Posterior vena cava (tissue), 2 donors: ENCODE results near the gene PTPRT. TPM values are rescaled to one million over a fixed set of nuclear protein-coding genes. Genes with fewer than 3 reads are reported as not detected.
"Not testable (repeated sequence)": the region's sequence is repeated elsewhere in the genome, so short reads cannot be mapped to it uniquely, and the experiment has no call there.

ENCODE experiments used
- DNase-seq: peaks from one replicate; pipeline ENCODE4 v3.0.0-alpha.2; 2020; ENCODE audit warnings: low spot score
- intact Hi-C, 2 donors: fragments of 100-400 bp; cut with DNase I; formaldehyde crosslinking; loops; one replicate each; pipeline versions ENCODE4 v1.14.1 to v1.14.2; 2022 to 2023
- total RNA-seq, 2 donors: library from RNA; stranded (reverse); fragmentation: NEBNext Ultra II Directional; extraction: Animal tissue kit (Norgen Biotek cat#: 25700); gene quantifications; one replicate each; pipeline ENCODE4 v1.2.1, GENCODE V29; 2021
- donor health status: DM: yes; HTN: yes; CAD: no.
- donor health status: DM: yes; HTN: yes; CAD: no.

Gene PTPRT
- total RNA-seq, 2 donors from 2014 or later = 0.10 to 0.19 TPM

DNA sequence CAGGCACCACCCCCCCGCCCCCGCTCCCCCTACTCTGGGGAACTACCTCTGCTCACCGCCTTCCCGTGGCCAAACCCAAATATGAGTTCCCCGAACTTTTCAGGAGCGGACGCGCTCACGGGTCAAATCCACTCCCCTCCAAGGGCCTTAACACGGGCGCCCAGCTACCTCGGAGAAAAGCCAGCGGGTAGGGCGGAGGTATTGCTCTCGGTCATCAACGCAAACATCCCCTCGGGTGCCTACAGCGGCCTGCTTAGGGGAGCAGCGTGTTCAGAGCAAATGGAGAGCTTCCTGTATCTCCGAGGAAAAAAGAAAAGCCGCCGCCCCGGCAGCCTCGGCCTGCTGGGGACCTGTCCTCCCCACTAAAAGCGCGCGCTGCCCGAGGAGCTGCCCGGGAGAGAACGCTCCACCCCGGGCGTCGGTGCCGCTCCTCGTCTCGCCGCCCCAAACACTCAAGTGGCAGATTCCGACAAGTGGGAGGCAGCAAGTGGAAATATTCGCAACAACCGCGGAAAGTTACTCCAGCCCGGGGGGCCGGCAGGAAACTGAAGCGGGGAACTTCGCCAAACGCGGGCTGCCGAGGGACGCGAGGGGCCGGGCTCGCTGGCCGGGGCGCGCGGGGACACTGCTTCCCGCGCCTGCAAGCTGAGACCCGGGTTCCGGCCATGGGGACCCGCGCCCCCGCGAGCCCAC, 699 bp downstream of the PTPRT start:
- no peak for DNase-seq
- intact Hi-C loops = loop anchor here in 1 of 2 donors (5.0 kb wide), 1 partner anchor 1447 kb away; no protein-coding TSS in a partner anchor

DNA sequence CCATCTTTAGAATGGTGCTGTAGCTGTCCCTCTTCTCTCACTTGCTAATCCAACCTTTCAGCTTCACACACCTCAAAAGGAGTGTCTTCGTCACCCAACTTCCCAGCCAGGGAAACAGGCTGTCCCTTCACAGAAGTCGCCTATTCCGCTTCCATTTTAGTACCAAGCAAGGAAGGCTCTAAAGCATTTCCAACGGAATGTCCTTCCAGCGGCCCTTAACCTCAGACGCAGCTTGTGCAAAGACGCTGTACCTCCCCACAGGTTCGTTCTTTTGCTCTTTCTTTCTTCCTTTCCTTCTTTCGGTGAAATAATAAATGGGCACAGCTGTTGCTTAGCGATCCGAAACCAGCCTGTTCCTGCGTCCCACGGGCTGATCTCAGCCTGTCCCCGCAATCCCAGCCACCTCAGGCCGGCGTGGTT, 1.5 kb downstream of the PTPRT start:
- intact Hi-C loops = loop anchor here in 1 of 2 donors (5.0 kb wide), 1 partner anchor 1446 kb away; no protein-coding TSS in a partner anchor
- DNase-seq = no peak

DNA sequence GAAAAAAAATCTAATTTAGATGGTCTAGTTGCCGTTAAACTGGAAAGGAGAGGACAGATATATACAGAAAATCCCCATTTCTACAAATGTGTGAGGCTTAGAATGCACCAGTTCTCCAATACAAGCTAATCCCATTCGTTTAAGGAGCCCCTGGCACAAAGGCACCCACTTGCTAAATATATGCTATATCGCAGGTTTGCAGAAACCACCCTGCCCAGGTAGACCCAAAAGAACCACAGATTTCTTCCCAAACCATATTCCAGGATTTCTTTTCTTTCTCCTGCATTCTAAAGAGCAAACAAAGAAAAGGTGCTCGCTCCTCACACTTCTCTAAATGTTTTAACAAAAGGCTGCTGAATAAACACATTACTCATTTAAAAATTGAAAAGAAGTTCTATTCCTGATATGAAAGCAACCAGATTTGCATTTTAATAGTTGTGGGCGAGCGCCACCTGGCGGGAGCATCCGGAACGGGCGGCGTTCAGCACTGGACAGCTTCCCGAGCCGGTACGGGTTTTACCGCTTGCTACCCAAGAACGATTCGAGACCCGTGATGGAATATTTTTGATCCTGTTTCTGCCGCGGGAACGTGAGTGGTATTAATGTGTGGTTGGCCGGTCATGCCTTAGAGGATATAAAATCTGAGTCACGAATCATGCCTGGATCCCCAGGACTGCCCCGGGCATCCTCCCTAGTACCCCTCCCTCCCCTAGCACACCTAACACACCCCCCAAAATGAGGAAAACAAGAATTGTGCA, 2.1 kb downstream of the PTPRT start:
- intact Hi-C loops = loop anchor here in 1 of 2 donors (5.0 kb wide), 1 partner anchor 1445 kb away; no protein-coding TSS in a partner anchor
- DNase-seq = peak; percentile 93

DNA sequence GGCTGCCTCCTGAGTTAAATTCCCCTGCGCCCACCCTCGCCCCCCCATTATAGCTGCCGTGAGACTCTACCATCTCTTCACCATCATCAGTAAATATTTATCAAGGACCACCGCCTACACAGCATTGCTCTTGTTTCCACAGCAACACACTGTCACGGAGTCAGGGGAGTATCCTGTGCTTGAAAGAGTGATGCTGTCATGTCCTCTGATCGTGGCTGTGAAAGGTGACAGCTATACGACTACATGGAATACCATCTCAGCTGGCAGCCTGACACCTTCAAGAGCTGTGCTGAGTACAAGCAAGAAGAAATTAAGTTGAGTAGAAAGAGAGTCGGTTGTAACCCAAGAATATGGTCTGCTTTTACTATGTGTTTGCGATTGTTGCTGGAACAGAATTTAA, 3.4 kb downstream of the PTPRT start:
- intact Hi-C loops = loop anchor here in 1 of 2 donors (5.0 kb wide), 1 partner anchor 1444 kb away; no protein-coding TSS in a partner anchor
- DNase-seq = no peak

DNA sequence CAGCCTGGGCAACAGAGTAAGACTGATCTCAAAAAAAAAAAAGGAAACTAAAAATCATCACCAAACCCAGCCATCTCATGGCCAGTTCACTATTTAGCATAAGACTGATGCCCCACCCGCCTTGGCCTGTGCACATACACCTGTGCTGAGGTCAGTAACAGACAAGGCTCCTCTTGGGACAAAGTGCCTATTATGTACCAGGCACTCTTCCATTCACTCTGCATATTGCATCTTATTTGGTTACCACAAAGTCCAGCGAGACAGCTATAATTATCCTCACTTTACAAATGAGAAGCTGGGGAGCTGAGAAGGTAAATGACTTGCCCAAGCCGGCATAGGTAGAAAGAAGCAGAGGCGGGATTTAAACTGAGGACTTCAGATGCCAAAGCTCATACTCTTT, 3.8 kb downstream of the PTPRT start:
- intact Hi-C loops = loop anchor here in 1 of 2 donors (5.0 kb wide), 1 partner anchor 1444 kb away; no protein-coding TSS in a partner anchor
- DNase-seq = no peak

DNA sequence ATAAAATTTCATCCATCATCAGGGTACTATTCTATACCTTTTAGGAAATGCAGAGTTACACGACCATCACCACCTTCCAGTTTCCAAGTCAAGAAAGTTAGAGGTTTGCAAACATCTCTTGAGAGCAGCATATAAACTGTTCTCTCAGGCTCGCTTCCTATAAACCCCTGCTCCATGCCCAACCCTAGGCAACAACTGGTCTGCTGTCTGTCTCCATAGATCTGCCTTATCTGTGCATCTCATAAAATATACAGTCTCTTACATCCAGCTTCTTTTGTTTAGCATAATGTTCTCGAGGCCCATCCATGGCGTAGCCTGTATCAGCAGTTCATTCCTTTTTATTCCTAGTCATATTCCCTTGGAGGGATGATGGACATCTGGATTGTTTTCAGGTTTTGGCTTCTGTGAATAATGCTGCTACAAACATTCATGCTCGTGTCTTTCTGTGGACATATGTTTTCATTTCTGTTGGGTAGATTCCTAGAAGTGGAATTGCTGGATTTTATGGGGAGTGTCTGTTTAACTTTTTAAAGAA, 6.1 kb downstream of the PTPRT start:
- intact Hi-C loops = no loop called here
- DNase-seq = no peak

DNA sequence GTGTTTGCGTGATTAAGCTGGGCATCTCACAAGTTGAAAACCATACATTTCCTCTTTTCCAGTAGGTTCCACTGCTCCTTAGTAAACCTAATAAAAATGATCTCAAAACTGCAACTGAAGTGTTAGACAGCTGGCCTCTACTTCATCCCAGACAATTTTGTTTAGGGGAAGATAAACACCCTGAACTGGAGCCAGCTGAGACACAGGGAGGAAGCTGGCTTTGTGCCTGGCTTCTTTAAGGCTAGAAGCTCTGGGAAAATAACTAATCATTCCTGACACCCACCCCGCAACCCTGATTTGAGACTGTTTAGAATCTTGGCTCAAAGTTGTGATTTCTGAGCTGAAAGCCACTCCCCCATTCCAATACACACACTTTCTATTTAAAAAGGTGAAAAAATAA, 11.6 kb downstream of the PTPRT start:
- no peak for DNase-seq
- intact Hi-C loops = no loop called here

DNA sequence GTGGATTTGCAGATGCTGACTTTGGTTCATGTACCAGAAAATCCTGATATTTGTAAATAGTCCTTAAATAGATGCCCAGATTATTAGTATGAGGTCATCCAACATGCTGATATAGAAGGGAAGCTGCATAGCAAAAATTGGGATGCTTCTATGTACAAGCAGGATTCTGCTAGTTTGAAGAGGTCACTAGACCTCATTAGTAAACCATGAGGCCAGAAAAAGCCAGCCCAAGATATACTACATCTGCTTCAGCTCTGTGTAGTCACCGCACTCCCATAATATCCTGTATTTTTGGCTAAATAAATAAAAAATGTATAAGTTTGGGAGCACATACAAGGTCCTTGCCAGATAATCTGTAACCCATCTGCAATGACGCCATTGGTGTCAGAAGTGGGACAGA, 13.0 kb downstream of the PTPRT start:
- no peak for DNase-seq
- intact Hi-C loops = no loop called here

DNA sequence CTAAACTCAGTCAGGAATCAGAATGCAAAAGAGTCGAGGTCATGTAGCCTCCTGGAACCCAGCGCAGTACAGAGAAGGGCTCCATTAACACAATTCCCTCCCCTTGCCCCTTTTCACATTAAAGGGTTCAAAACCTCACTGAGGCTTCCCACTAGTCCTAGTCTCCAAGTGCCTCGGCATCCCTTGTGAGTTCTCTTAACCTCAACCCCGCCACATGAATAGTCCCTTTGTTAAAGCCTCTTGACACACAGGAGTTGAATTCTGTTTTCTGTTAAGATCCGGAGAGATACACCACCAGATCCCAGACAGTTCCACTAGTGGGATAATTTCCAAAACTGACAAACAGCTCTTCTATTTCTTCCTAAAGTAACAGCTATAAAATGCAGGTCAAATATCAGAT, 17.8 kb downstream of the PTPRT start:
- no peak for DNase-seq
- intact Hi-C loops = no loop called here

DNA sequence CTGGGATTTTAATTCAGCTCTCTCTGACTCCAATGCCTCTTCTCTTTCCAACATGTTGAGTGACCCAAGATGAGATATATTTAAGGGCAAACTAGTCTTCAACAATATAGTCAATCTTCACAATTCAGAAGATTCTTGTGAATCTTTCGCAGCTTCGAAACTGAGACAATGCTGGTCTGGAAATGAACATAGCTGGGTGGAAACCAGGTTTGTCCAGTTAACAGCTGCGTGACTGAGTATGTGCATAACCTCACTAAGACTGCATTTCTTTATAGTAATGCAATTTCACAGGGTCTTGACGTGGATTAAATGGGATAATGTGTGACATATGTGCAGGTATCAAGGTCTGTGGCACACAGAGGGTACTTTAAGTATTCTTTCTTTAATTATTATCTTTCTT, 18.9 kb downstream of the PTPRT start:
- no peak for DNase-seq
- intact Hi-C loops = no loop called here

DNA sequence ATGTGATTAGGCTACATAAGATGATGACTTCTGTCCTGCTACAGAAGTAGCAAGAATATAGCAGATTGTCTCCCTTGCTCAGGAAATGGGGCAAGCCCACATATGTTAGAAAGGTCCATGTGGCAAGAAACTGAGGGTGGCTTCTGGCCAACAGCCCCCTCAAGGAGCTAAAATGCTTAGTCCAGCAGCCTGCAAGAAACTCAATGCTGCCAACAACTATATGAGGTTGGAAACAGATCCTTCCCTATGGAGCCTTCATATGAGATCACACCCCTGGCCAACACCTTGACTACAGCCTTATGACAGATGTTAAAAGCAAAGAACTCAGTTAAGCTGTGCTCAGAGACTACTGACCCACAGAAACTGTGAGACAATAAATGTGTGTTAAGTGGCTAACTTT, 22.1 kb downstream of the PTPRT start:
- intact Hi-C loops = no loop called here
- DNase-seq = no peak

DNA sequence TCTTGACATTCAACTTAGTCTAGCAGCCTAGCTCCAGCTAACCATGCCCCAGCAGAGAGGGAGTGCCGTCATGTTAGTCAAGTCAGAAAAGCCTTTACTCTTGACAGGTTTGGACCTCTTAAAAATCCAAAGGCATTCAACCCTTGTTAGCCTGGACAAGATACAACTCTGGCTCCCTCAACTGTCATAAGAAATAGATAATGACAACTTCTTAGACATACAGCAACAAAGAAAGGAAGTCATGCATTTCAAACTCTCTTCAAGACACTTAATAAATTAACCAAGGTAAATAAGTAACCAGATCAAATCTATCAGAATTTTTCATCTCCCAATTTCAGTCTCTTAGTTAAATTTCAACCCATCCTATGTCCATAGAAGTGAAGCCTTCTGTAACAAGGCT, 22.7 kb downstream of the PTPRT start:
- DNase-seq = no peak
- intact Hi-C loops = no loop called here

DNA sequence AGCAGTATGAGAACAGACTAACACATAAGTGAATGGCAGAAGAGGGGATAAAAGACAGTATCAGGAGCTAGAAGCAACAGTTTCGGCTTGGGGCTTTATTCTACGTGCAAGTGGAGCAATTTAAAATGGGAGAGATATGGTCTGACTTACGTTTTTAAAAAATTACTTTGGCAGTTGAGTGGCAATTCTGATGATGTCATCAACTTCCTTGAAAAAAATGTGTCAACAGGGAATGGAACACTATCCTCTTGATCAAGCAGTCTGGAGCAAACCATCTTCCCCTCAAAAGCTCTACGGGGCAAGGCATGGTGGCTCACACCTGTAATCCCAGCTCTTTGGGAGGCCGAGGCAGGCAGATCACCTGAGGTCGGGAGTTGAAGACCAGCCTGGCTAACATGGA, 24.1 kb downstream of the PTPRT start:
- intact Hi-C loops = no loop called here
- DNase-seq = no peak

DNA sequence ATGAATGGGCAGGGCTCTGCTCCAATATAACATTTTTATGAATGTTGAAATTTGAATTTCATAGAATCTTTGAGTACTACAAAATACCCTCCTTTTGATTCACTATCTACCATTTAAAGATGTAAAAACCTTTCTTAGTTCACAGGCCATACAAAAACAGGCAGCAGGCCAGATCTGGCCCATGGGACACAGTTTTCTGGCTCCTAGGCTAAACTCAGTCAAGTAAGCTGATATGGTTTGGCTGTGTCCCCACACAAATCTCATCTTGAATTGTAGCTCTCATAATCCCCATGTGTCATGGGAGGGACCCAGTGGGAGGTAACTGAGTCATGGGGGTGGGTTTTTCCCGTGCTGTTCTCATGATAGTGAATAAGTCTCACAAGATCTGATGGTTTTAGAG, 25.0 kb downstream of the PTPRT start:
- DNase-seq, intact Hi-C loops: not testable (repeated sequence)

DNA sequence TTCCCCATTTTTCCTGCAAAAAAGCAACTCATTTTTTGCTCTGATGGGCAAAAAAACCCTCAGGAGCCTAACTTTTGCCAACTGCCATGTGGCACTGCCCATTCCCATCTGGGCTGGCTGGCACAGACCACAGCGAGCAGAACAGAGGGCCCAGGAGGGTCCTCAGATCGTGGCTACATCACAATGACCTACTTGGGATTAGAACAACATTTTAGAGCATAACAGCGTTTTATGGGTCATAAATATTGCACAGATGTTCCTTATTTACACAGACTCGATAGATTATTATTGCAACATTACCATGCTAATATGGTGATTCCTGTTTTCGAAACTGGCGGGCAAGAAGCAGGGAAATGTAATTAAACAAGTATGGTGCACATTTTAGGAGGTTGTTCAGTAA, 28.0 kb downstream of the PTPRT start:
- DNase-seq = no peak
- intact Hi-C loops = no loop called here

DNA sequence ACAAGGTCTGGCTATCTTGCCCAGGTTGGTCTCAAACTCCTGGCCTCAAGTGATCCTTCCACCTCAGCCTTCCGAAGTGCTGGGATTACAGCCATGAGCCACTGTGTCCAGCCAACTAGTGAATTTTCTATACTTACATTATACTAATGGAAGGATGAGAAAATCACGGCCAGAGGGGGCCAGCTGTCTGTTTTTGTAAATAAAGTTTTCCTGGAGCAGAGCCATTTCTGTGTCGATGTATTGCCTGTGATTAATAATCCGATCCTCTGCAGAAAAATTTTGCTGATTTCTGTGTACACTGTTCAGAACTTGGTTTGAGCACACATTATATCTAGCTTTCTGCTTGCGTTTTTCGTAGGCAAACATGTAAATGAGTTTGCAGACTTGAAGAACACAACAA, 28.8 kb downstream of the PTPRT start:
- DNase-seq = no peak
- intact Hi-C loops = no loop called here

DNA sequence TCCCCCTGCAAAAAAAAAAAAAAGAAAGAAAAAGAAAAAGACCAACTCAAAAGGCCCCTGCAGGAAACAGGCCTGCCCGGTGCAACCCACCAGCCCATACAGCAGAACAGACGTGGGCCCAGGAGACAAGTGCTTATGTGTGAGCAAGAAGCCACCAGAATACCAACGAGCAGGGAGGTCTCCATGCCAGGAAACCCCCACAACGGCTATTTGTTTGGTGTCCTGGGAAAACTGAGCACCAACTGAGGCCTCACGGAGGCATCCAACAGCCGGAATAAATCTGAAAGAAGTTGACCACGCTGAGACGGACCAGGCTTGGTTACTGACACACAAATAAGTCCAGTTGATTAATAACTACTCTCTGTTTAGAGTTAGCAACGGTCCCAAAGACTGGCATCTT, 29.7 kb downstream of the PTPRT start:
- intact Hi-C loops = no loop called here

DNA sequence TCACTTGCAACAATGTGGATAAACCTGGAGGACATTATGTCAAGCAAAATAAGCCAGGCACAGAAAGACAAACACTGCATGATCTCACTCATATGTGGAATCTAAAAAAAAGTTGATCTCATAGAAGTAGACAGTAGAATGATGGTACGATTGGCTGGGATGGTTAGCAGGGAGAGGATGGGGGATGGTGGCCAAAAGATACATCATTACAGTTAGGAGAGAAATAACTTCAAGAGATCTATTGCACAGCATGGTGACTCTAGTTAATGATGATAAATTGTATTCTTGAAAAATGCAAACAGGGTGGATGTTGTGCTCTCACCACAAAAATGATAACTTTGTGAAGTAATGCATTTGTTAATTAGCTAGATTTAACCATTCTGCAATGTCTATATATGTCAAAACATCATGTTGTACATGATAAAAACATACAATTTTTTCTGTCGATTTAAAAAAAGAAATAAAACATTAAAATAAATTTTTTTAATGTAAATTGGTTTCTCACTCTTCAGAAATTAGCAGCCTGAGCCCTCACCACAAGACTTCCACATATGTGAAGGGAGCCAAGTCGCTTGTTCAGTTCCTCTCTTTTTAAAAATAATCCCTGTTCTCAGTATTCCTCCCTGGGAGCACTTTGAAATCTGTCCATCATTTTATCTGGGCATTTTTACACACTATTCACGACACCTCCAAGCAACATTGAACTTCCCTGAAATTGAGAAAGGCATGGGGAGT, 34.2 kb downstream of the PTPRT start:
- no peak for DNase-seq
- intact Hi-C loops = no loop called here

More for the DNA sequence above, 29.7 kb downstream of the PTPRT start:
- no peak for DNase-seq

DNA sequence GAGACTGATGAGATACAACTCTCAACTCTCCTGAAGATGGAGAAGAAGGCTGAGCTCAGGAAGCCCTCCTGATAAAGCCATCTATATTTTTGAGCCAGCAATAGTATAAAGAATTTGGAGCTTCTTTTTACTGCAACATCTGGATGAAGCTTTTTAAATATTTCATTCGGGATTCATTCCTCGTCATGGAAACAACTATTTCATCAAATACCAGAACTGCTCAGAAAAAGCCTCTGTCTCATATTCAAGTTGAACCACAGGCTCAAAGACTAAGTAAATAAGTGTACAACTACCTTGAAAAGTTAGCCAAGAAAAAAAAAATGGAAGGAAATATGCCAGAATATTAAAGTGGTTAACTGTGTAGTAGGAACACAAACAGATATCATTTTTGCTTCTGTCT, 37.8 kb downstream of the PTPRT start:
- intact Hi-C loops = no loop called here
- DNase-seq = no peak

DNA sequence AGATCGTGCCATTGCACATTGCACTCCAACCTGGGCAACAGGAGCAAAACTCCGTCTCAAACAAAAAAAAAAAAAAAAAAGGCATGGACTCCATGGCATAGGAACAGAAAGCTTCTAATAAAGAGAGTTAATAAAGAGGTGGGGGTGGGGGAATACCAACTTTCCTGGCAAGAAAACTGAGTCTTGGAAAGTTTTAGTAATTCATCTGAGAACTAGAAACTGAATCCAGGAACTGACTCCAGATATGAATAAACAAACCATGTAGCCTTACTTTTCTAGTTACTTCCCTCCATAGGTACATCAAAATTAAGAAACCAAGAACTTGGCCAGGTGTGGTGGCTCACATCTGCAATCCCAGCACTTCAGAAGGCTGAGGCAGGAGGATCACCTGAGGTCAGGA, 38.5 kb downstream of the PTPRT start:
- DNase-seq = no peak
- intact Hi-C loops = no loop called here
